ENCODE results near the gene EFCAB14. TPM values are rescaled to one million over a fixed set of nuclear protein-coding genes. Genes with fewer than 3 reads are reported as not detected.

The EFCAB14 gene
- total and polyA plus RNA-seq, 2 of the 8 experiments (the other 6 are each of a cell fraction or from before 2014, with no cell fraction given): 19.4 to 40.4 TPM

- TF ChIP-seq, protein P1, sequence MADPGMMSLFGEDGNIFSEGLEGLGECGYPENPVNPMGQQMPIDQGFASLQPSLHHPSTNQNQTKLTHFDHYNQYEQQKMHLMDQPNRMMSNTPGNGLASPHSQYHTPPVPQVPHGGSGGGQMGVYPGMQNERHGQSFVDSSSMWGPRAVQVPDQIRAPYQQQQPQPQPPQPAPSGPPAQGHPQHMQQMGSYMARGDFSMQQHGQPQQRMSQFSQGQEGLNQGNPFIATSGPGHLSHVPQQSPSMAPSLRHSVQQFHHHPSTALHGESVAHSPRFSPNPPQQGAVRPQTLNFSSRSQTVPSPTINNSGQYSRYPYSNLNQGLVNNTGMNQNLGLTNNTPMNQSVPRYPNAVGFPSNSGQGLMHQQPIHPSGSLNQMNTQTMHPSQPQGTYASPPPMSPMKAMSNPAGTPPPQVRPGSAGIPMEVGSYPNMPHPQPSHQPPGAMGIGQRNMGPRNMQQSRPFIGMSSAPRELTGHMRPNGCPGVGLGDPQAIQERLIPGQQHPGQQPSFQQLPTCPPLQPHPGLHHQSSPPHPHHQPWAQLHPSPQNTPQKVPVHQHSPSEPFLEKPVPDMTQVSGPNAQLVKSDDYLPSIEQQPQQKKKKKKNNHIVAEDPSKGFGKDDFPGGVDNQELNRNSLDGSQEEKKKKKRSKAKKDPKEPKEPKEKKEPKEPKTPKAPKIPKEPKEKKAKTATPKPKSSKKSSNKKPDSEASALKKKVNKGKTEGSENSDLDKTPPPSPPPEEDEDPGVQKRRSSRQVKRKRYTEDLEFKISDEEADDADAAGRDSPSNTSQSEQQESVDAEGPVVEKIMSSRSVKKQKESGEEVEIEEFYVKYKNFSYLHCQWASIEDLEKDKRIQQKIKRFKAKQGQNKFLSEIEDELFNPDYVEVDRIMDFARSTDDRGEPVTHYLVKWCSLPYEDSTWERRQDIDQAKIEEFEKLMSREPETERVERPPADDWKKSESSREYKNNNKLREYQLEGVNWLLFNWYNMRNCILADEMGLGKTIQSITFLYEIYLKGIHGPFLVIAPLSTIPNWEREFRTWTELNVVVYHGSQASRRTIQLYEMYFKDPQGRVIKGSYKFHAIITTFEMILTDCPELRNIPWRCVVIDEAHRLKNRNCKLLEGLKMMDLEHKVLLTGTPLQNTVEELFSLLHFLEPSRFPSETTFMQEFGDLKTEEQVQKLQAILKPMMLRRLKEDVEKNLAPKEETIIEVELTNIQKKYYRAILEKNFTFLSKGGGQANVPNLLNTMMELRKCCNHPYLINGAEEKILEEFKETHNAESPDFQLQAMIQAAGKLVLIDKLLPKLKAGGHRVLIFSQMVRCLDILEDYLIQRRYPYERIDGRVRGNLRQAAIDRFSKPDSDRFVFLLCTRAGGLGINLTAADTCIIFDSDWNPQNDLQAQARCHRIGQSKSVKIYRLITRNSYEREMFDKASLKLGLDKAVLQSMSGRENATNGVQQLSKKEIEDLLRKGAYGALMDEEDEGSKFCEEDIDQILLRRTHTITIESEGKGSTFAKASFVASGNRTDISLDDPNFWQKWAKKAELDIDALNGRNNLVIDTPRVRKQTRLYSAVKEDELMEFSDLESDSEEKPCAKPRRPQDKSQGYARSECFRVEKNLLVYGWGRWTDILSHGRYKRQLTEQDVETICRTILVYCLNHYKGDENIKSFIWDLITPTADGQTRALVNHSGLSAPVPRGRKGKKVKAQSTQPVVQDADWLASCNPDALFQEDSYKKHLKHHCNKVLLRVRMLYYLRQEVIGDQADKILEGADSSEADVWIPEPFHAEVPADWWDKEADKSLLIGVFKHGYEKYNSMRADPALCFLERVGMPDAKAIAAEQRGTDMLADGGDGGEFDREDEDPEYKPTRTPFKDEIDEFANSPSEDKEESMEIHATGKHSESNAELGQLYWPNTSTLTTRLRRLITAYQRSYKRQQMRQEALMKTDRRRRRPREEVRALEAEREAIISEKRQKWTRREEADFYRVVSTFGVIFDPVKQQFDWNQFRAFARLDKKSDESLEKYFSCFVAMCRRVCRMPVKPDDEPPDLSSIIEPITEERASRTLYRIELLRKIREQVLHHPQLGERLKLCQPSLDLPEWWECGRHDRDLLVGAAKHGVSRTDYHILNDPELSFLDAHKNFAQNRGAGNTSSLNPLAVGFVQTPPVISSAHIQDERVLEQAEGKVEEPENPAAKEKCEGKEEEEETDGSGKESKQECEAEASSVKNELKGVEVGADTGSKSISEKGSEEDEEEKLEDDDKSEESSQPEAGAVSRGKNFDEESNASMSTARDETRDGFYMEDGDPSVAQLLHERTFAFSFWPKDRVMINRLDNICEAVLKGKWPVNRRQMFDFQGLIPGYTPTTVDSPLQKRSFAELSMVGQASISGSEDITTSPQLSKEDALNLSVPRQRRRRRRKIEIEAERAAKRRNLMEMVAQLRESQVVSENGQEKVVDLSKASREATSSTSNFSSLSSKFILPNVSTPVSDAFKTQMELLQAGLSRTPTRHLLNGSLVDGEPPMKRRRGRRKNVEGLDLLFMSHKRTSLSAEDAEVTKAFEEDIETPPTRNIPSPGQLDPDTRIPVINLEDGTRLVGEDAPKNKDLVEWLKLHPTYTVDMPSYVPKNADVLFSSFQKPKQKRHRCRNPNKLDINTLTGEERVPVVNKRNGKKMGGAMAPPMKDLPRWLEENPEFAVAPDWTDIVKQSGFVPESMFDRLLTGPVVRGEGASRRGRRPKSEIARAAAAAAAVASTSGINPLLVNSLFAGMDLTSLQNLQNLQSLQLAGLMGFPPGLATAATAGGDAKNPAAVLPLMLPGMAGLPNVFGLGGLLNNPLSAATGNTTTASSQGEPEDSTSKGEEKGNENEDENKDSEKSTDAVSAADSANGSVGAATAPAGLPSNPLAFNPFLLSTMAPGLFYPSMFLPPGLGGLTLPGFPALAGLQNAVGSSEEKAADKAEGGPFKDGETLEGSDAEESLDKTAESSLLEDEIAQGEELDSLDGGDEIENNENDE (IDR thresholded peaks at IDR 0.05; ENCODE audit: insufficient replicate concordance, low read length): no peak
- TF ChIP-seq NRF1 (IDR thresholded peaks at IDR 0.05; ENCODE audit: low read depth, low read length) (no peak), CHD2 (IDR thresholded peaks at IDR 0.05; ENCODE audit: low read length) (no peak), KDM5A (IDR thresholded peaks at IDR 0.05; ENCODE audit: low read length) (no peak), USF2 (IDR thresholded peaks at IDR 0.05; ENCODE audit: low read length) (no peak), JUN (IDR thresholded peaks at IDR 0.05; ENCODE audit: low read depth, low read length) (no peak), FOSL1 (IDR thresholded peaks at IDR 0.05; ENCODE audit: insufficient read depth, low read depth, low read length) (no peak)
Measured at GRCh38 chr1:46673749-46674182, 45.1 kb downstream of the EFCAB14 start (continued).
